Measurements from ENCODE around the gene CREG2.

DNA sequence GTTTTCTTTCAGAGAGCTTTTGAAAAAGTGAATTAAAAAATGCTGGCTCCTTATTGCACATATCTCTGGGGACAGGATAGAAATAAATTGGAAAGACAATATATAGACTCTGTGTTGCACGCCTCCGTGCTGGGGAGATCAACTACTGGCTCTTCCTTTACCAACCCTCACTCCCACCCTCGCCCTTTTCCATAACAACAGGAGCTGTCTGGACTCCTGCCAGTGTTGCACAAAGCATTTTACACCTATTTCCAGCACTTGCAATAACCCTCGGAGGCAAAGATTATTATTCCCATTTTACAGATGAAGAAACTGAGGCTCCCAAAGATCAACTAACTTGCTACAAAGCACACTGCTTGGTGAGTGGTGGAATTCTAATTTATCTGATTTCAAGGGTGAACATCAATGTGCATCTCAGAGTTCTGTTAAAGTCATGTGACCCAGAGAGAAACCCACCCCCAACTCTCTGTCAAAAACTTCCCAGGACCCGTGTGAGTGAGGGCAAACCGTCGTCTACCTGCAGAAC lies 4.2 kb downstream of the CREG2 start:
- TF ChIP-seq, protein P1, sequence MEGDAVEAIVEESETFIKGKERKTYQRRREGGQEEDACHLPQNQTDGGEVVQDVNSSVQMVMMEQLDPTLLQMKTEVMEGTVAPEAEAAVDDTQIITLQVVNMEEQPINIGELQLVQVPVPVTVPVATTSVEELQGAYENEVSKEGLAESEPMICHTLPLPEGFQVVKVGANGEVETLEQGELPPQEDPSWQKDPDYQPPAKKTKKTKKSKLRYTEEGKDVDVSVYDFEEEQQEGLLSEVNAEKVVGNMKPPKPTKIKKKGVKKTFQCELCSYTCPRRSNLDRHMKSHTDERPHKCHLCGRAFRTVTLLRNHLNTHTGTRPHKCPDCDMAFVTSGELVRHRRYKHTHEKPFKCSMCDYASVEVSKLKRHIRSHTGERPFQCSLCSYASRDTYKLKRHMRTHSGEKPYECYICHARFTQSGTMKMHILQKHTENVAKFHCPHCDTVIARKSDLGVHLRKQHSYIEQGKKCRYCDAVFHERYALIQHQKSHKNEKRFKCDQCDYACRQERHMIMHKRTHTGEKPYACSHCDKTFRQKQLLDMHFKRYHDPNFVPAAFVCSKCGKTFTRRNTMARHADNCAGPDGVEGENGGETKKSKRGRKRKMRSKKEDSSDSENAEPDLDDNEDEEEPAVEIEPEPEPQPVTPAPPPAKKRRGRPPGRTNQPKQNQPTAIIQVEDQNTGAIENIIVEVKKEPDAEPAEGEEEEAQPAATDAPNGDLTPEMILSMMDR (conservative IDR thresholded peaks at IDR 0.05 in 1 of 2, IDR thresholded peaks at IDR 0.05 in 1 of 2; ENCODE audit: low read depth in 1 of 2, low read length in 2 of 2): no peak
- no peak for TF ChIP-seq EZH2 (IDR thresholded peaks at IDR 0.05; ENCODE audit: low read length, missing control alignments)

Measured in fibroblast of lung (primary cell).